Daoy (cell line): ENCODE measurements around the gene SHLD1. TPM values are rescaled to one million over a fixed set of nuclear protein-coding genes. Genes with fewer than 3 reads are reported as not detected.
"Not testable (repeated sequence)": the region's sequence is repeated elsewhere in the genome, so short reads cannot be mapped to it uniquely, and the experiment has no call there.

Experiments used
- DNase-seq: peaks from one replicate; pipeline ENCODE4 v3.0.0-alpha.2; 2015; ENCODE audit warnings: low read depth
- total RNA-seq: library from RNA; depleted of rRNA; stranded (reverse); fragments of >200 nt; shearing (Covaris generic); gene quantifications from 2 replicates; pipeline ENCODE4 v1.2.3, GENCODE V29; 2014

SHLD1 gene
- total RNA-seq, 1 experiment from 2014 or later, result 3.0 TPM

DNA sequence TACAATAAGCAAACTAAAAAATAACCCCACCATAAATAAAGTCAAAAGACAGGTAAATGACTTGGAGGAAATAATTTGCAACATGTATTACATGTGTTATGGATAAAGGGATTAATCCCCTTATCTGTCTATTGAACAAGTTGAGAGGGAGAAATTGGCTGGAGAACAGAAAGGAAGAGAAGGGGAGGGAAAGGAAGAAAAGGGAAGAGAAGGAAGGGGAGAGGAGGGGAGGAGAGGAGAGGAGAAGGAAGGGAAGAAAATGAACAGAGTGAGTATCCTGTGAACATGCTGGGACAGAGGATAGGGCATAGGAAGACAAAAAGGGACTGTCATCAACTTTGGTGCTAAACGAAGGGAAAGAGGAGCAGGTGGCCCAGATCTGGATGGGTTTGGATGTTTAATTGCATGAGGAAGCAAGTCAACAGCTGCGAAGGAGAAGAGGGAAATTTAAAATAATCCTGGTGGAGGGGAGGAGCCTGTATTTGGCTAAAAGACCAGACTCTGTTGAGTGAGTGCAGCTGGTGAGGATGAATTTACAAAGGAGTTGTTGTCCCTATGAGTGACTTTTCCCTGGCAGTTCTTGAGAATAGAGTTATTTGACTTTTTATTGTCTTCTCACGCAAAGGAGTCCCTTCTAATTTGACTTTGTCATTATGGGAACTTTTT lies 14.2 kb upstream of the SHLD1 start:
- DNase-seq, result no peak

DNA sequence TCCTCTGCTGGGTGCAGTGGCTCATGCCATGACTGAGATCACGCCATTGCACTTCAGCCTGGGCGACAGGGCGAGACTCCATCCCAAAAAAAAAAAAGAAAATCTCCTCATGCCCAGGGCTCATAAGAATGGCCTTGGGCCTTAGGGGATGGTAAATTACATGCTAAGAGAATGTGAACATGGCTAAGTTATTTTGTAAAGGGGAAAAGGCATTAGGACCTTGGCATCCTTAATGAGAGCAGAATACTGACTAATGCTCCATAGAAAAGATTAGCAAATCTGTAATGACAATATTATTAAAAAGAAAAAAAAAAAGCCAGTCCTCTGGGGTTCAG lies 12.6 kb upstream of the SHLD1 start:
- no peak for DNase-seq

DNA sequence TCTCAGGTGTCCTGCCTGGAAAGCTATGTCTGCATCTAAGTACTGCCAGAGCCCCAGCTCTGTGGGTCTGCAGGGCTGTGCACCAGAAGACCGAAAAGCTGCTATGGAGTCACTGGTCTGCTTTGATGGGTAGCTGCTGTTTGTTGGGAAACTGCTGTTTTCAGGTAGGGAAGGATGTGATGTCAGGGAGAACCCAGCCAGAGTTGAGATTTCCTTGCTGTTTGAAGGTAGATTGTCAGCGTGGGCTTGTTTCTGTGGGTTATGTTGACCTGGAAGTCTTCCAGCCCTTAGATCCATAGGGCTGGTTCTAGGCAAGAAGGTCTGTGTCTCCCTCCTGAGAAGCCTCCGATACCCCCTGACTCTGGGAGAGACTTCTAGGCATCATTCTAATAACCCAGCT lies 12.2 kb upstream of the SHLD1 start:
- no peak for DNase-seq

DNA sequence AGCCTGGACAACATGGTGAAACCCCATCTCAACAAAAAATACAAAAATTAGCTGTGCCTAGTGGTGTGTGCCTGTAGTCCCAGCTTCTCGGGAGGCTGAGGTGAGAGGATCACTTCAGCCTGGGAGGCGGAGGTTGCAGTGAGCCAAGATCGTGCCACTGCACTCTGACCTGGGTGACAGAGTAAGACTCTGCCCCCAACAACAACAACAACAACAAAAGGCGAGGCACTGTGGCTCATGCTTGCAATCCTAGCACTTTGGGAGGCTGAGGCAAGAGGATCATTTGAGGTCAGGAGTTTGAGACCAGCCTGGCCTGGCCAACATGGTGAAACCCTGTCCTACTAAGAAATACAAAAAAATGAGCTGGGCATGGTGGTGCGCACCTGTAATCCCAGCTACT lies 9.6 kb upstream of the SHLD1 start:
- DNase-seq, result not testable (repeated sequence)

DNA sequence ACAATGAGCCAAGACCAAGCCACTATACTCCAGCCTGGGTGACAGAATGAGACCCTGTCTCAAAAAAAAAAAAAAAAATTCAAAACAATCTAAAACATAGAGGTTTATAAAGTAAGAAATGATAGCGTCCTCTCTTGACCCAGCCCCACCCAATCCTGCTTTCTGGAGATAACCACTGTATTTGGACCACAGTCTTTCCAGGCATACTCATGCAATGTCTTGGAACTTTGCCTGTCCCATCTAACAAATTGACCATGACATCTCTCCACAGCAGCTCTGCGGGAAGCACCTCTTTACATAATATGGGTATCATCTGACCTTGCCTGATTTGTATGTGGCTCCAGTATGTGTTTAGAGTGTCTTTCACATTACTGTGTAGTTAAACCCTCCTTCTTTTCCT lies 9.1 kb upstream of the SHLD1 start:
- DNase-seq, result peak; percentile 23

DNA sequence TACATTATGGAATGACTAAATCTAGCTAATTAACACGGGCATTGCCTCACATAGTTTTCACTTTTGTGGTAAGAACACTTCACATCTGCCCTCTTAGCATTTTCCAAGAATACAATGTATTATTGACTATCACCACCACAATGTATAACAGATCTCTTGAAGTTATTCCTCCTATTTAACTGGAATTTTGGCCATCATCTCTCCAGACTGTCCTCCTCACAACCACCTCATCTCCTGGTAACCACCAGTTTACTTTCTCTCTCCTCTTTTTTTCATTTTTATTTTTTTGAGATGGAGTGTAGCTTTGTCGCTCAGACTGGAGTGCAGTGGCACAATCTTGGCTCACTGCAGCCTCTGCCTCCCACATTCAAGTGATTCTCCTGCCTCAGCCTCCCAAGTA lies 8.2 kb upstream of the SHLD1 start:
- no peak for DNase-seq

DNA sequence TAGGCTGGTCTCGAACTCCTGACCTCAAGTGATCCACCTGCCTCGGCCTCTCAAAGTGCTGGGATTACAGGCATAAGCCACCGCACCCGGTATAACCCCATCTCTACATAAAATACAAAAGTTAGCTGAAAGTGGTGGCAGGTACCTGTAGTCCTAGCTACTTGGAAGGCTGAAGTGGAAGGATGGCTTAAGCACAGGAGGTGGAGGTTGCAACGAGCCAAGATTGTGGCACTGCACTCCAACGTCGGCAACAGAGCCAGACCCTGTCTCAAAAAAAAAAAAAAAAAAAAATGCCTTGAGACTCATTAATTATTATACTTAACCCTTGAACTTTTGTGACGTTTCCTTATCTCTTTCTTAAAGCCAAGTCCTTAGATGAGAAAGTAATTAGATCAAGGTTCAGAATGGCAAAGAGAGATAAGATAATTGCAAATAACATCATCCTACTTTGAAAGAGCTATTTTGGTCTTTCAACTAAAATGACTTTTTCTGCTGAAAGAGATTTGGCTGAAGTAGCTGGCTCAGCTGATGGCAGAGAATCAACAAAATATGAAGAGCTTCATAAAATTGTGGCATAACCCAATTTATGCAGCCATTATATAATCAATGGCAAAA lies 4.7 kb upstream of the SHLD1 start:
- DNase-seq, result no peak

DNA sequence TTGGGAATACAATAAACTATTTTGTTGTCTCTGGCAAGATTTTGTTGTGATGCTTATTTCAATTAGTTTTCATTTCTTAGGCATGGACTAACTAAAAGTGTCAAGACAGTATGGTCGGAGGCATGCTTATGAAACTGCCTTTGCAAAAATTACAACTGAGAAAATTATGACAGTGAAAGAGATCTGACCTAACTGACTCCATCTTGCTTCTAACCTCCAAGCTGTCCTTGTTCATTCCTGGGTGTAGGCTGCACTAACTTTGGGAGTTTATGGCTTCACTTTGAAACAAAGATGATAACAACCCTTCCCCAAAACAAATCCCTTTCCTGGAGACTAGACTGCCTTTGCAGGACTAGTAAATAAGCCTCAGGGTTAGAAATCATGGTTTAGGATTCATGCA lies 4.1 kb upstream of the SHLD1 start:
- DNase-seq, result no peak

DNA sequence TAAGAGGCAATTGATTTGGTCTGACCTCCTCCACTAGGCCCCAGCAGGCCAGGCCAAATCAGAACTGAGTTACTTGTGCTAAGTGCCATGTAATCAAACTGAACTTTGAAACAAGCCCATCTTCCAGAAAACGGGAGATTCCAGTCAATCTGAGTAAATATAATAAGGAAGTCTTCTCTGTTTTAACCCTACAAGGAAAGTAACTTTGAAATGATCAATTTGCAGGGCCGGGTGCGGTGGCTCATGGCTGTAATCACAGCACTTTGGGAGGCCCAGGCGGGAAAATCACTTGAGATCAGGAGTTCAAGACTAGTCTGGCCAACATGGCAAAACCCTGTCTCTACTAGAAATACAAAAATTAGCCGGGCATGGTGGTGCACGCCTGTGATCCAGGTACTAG lies 2.0 kb upstream of the SHLD1 start:
- no peak for DNase-seq

DNA sequence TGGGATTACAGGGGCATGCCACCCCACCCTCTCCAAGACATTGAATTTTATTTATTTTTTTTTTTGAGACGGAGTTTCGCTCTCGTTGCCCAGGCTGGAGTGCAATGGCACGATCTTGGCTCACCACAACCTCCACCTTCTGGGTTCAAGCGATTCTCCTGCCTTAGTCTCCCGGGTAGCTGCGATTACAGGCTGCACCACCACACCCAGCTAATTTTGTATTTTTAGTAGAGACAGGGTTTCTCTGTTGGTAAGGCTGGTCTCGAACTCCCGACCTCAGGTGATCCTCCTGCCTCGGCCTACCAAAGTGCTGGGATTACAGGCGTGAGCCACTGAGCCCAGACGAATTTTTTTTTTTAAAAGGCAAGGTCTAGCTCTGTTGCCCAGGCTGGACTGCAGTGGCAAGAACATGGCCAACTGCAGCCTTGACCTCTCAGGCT lies 669 bp upstream of the SHLD1 start:
- not testable (repeated sequence) for DNase-seq

DNA sequence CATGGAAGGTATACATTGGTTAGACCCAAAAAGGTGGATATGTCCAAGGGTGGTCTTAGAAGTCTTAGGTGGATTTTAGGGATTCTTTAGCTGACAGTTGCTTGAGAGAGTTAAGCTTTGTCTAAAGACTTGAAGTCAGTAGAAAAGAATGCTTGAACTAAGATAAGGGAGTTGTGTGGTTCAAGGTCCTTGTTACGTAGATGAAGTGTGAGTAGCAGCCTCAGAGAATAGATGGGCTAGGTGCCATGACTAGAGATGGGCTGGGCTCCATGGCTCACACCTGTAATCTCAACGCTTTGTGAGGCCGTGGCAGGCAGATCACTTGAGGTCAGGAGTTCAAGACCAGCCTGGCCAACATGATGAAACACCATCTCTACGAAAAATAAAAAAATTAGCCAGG lies 1.7 kb downstream of the SHLD1 start:
- DNase-seq, result no peak

DNA sequence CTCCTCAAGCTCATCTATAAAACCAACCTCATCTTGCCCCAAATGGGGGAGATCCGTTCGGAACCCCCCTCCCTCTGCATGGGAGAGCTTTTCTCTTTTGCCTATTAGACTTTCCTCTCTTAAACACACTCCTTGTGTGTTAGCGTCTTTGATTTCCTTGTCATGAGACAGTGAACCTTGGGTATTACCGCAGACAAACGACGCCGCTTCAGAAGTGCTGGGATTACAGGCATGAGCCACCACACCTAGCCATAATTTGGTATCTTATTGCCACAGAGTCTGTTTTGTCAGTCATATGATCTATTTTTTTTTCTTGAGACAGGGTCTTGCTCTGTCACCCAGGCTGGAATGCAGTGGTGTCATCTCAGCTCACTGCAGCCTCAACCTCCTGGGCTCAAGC lies 3.6 kb downstream of the SHLD1 start:
- DNase-seq, result no peak

DNA sequence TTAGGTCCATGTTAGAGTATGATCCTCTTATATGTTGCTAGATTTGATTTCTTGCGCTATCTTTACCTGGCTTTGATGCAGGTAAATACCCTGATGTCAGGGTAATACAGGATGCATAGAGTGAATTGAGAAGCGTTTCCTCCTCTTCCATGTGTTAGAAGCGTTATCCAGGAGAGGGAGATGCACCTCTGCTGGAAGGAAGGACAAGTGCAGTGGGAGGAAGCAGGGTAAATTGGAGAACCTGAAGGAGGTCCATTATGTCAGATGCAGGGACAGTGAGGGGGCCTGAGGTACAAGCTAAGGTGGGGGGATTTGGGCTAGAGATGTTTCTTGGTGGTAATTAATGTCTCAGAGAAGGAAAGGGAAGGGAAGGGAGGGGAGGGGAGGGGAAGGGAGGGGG lies 7.7 kb downstream of the SHLD1 start:
- DNase-seq, result no peak

DNA sequence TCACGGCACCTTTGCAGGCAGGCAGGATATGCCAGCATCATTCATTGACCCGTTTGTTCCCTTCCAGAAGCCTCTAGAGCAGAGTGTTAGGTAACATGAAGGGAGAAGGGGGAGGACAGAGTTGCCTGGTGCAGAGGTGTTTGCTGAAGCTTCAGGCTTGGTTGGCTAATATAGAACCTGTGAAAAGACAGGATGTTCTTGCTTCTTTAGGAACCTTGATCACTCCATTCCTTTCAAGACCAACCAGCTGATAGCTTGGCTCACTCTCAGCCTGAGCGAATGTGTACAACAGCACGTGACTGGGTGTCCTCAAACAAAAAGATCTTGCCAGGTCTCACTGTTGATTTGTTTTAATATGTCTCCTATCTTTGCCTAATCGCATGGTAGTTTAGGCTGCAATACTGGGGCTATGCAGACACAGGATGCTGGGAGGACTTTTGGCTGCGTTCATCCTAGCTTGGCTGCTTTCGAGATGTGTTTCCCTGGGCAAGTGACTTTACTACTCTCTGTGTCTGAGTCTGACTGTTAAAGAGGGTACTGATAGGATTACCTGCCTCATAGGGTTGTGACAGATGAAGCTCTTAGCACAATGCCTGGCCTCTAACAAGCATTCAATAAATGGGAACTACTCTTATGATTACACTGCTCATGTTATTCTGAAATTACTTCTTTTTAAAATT lies 16.0 kb downstream of the SHLD1 start:
- DNase-seq, result no peak

DNA sequence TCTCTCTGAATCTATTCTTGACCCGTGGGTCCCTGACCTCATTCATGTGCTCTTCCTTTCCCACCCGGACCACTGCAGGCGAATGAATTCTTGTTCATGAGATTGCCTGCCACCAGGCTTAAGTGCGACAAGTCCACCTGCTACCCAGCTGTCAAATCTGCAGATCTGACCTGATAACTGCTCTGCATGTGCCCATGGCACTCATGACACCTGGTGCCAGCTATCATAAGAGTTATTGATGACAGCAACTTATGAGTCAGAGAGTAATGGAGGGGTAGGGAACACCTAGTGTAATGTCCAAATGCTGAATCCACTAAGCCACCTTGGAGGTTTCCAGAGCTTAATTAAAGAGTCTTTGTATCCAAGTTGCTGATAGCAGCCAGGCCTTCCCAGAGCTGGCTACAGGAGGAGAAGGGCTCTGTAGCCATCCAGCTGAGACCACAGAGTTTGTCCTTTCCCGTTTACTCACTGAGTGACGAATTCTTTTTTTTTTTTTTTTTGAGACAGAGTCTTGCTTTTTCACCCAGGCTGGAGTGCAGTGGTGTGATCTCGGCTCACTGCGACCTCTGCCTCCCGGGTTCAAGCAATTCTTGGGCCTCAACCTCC lies 17.4 kb downstream of the SHLD1 start:
- no peak for DNase-seq

DNA sequence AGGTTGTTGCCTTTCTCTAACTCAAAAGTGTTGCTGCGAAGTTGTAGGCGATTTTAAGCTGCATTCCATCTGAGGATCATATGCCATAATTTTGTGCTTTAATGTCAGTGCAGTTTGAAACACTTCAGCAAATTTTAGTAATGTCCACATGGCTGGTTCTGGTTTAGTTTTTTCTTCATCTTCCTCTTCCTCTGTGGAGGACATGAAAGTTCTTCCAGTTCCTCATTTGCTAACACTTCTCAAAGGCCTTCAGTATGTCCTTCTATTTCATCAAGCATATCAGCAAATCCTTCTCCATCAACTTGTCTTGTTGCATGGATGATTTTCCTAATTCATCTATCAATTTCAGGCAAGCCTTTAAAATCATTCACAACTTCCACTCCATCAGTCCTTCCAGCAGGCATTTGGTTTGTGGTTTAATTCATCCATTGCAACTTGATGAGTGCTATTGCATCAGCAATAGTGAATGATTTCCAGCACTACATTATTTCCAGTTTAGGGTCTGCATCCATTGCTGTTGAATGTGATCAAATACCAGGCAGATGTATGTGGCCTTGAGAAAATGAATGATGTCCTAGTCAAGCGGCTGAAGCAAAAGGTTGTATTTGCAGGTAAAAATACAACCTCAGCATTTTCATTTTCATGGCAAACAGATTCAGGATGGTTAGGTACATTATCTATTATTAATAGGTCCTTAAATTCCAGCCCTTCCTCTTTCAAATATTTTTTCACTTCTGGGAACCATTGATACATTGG lies 20.2 kb downstream of the SHLD1 start:
- DNase-seq, result no peak

DNA sequence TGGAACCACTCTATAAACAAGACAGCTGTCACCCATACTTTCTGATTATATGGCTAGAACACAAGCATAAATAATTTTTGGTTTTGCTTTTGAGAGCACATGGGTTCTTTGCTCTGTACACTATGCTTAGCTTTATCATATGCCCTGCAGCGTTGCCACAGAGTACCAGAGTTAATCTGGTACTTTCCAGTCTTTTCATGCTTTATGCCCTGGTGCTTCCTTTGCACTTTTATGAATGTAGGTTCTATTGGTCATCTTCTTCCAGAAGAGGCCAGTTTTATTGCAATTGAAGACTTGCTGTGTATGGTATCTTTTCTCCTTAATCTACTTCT lies 20.8 kb downstream of the SHLD1 start:
- DNase-seq, result no peak

DNA sequence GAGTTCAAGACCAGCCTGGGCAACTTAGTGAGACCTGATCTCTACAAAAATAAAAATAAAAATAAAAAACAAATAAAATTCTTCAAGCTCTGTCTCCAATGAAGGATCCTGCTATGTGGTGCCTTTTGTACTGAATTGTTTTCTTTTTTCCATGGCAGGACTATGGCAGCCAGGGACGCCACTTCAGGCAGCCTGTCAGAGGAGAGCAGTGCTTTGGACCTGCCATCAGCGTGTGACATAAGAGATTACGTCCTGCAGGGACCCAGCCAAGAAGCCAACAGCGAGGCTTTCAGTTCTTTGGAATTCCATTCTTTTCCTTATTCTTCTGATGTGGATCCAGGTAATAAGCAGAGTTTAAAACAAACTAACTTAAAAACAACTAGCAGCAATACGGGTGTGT lies 22.5 kb downstream of the SHLD1 start:
- no peak for DNase-seq

DNA sequence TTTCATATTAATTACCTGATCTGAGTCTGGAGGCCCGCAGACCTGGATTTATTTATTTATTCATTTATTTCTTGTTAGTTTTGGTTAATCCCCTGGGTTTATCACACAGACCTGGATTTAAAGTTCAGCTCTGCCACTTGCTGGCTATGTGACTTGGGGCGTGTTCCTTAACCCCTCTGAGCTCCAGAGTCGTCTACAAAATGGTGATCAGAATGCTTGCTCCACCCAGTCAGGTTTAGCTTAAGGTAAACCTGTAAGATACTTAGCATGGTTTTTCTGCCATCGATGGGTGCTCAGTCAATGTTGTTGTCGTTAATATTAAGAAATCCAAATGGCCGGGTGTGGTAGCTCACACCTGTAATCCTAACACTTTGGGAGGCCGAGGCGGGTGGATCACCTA lies 23.4 kb downstream of the SHLD1 start:
- no peak for DNase-seq

DNA sequence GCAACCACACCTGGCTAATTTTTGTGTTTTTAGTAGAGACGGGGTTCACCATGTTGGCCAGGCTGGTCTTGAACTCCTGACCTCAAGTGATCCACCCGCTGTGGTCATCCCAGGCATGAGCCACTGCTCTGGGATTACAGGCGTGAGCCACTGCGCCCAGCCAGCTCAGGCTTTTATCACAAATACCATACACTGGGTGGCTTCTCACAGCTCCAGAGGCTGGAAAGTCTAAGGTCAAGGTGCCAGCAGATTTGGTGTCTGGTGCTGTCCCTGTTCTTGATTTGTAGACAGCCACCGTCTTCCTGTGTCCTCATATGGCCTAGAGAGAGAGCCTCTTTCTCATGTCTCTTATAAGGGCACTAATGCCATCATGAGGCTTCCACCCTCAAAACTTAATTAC lies 25.9 kb downstream of the SHLD1 start:
- no peak for DNase-seq

DNA sequence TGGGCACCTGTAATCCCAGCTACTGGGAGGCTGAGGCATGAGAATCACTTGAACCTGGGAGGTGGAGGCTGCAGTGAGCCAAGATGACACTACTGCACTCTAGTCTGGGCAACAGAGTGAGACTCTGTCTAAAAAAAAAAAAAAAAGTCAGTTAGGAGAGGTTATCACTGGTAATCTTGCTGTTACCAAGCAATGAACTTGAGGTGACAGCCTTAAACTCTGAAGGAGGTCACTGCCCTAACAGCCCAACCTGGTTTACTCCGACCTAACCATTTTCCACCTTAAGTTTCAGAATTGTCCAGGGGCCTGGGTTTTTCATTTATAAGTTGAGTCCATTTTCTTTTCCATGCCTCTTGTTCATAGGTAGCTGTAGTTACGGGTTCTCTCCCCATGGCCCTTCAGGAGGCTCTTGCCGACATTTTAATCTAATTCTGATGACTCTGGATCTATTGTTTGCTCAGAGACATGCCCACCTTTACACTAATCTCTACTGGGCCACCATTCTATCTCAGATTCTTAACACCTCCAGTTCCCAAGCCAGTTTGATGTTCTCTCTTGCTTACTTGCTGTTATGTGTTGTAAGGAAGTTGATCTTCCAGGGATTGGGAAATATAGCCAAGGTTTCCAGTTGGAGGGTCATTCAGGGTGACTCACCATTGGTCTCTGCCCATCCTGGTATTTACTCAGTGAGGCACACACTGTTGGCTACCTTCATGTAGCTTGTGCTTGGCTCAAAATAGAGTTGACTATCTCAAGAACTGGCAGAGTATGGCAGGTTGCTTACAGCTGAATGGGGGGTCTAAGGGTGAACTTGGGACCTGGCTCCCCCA lies 29.1 kb downstream of the SHLD1 start:
- peak; percentile 23 for DNase-seq

DNA sequence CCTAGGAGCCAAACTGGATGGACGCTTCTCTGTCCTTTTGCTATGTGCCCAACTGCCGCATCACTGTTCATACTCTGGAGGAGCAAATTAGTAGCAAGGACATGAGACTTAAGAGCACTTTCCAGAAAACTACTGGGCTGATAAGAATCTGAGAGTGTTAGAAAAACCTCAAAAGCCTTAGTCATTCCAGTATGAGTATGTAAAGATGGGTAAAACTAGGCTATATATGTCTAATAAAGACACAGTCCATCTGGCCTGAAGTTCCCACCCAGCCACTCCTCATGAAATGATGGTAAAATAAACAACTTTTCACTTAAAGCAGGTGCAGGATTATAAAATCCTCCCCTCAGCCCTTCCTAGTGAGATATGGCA lies 30.6 kb downstream of the SHLD1 start:
- no peak for DNase-seq
